Chondrocyte (in vitro differentiated cells): Measurements from ENCODE around the gene CALHM3. TPM values are rescaled to one million over a fixed set of nuclear protein-coding genes. Genes with fewer than 3 reads are reported as not detected.
A peak's percentile ranks its signal among the peaks of the same experiment; 100 is the strongest.

Source experiments
- DNase-seq: peaks from one replicate; pipeline ENCODE4 v3.0.0; 2021; ENCODE audit warnings: mixed read lengths, low spot score
- H3K27ac Mint-ChIP-seq: one replicate; pipeline ENCODE4 v1.8.0; 2021; ENCODE audit warnings: mild to moderate bottlenecking, moderate library complexity, mixed read lengths; ENCODE audit not compliant: unreplicated experiment
- H3K27me3 Mint-ChIP-seq: 2 replicates; pipeline ENCODE4 v1.8.0; 2021; ENCODE audit warnings: low read depth, mixed read lengths
- H3K36me3 Mint-ChIP-seq: 2 replicates; pipeline ENCODE4 v1.8.0; 2021; ENCODE audit warnings: low read depth, mixed read lengths
- H3K4me1 Mint-ChIP-seq: 2 replicates; pipeline ENCODE4 v1.8.0; 2021; ENCODE audit warnings: low read depth, mild to moderate bottlenecking, mixed read lengths
- H3K4me3 Mint-ChIP-seq: one replicate; pipeline ENCODE4 v1.8.0; 2021; ENCODE audit warnings: mild to moderate bottlenecking, moderate library complexity, mixed read lengths; ENCODE audit not compliant: unreplicated experiment
- H3K9me3 Mint-ChIP-seq: 2 replicates; pipeline ENCODE4 v1.8.0; 2021; ENCODE audit warnings: low read depth, mixed read lengths
- CTCF ChIP-seq: fragments of 200-600 bp; sonication (generic); IDR thresholded peaks from 2 replicates; pipeline ENCODE4 v1.5.0; 2021; ENCODE audit warnings: antibody characterized with exemption, mild to moderate bottlenecking, moderate library complexity
- total RNA-seq: library from RNA; stranded (reverse); gene quantifications from 3 replicates; pipeline ENCODE4 v1.2.1, GENCODE V29; 2021

Gene CALHM3
- total RNA-seq, 1 donor from 2014 or later = not detected

DNA sequence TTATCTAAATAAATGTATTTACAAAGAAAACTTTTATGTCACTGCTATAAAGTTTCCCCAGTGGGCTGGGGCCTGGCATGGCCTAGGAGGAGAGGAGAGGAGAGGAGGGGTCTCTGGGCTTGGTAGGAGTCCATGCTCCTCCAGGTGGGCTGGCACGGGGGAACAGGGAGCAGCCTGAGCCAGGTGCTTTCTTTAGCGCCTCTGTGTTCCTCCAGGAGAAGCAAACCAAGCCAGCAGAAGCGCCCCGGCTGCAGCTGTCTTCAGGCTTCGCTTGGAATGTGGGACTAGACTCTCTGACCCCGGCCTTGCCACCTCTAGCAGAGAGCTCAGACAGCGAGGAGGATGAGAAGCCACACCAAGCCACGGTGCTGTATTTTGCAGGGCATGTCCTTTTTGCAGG, 37.4 kb downstream of the CALHM3 start:
- no peak for TF ChIP-seq CTCF
- no peaks in the 10 kb centered on the region for H3K9me3 Mint-ChIP-seq
- no peak for DNase-seq
- H3K27ac Mint-ChIP-seq = peak overlapping the region; percentile 85
- H3K4me1 Mint-ChIP-seq = peaks cover 34% of the 10 kb centered on the region
- H3K4me3 Mint-ChIP-seq = no peak overlapping the region
- H3K36me3 Mint-ChIP-seq = peaks cover 63% of the 10 kb centered on the region
- no peaks in the 10 kb centered on the region for H3K27me3 Mint-ChIP-seq

DNA sequence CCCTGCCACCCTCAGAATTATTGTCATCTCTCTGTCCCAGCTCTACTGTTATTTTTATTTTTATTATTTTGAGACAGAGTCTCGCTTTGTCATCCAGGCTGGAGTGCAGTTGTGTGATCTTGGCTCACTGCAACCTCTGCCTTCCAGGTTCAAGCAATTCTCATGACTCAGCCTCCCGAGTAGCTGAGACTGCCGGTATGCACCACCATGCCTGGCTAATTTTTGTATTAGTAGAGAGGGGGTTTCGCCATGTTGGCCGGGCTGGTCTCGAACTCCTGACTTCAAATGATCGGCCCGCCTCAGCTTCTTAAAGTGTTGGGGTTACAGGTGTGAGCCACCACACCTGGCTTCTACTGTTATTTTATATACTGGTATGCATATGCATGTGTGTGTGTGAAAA, 37.8 kb downstream of the CALHM3 start:
- Mint-ChIP-seq H3K4me3 (no peak overlapping the region), H3K27ac (peak overlapping the region; percentile 41), H3K36me3 (peaks cover 65% of the 10 kb centered on the region), H3K9me3 (no peaks in the 10 kb centered on the region), H3K4me1 (peaks cover 31% of the 10 kb centered on the region), H3K27me3 (no peaks in the 10 kb centered on the region)
- no peak for TF ChIP-seq CTCF
- no peak for DNase-seq

DNA sequence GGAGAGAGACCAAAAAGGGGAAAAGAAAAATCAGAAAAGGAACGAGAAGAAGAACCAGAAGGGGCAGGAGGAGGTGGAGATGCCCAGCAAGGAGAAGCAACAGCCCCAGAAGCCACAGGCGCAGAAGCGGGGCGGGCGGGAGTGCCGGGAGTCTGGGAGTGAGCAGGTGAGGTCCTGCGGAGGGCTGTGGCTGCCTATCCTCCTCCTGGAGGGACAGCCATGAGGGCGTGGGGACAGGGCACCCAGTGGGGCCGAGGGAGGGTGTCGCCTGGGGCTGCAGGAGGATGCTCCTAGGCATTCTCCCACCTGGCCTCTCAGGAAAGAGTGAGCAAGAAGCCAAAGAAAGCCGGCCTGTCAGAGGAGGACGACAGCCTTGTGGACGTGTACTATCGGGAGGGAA, 38.6 kb downstream of the CALHM3 start:
- Mint-ChIP-seq H3K9me3 (no peaks in the 10 kb centered on the region), H3K27ac (peak overlapping the region; percentile 33), H3K4me3 (no peak overlapping the region), H3K4me1 (peaks cover 23% of the 10 kb centered on the region), H3K27me3 (no peaks in the 10 kb centered on the region), H3K36me3 (peaks cover 59% of the 10 kb centered on the region)
- no peak for TF ChIP-seq CTCF
- no peak for DNase-seq

DNA sequence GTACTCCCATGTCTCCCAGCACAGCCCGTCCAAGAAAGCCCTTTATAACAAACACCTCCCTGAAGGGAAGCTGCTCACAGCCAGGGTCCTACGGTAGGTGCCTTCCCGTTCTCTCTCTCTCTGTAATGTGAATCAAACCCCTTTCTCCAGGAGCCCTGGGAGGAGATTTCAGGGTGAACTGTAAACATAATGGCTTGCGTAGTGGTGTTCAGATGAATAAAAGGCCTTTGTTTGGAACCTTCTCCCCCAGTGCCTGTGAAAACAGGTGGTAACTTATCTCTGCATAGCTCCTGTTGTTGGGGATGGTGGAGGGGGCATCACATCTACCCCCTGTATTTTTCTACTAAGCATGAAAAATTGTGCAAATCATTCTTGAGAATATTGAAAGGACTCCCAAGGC, 39.3 kb downstream of the CALHM3 start:
- TF ChIP-seq CTCF = no peak
- H3K36me3 Mint-ChIP-seq = peaks cover 55% of the 10 kb centered on the region
- H3K9me3 Mint-ChIP-seq = no peaks in the 10 kb centered on the region
- H3K27ac Mint-ChIP-seq = no peak overlapping the region
- no peak for DNase-seq
- H3K4me3 Mint-ChIP-seq = no peak overlapping the region
- H3K4me1 Mint-ChIP-seq = peaks cover 20% of the 10 kb centered on the region
- no peaks in the 10 kb centered on the region for H3K27me3 Mint-ChIP-seq

- no peak overlapping the region for H3K4me3 Mint-ChIP-seq
- no peaks in the 10 kb centered on the region for H3K9me3 Mint-ChIP-seq
- no peak for DNase-seq
- H3K27me3 Mint-ChIP-seq = no peaks in the 10 kb centered on the region
- H3K4me1 Mint-ChIP-seq = peaks cover 7% of the 10 kb centered on the region
- no peak overlapping the region for H3K27ac Mint-ChIP-seq
- TF ChIP-seq CTCF = no peak
- peaks cover 27% of the 10 kb centered on the region for H3K36me3 Mint-ChIP-seq
These were observed 45.2 kb downstream of the CALHM3 start for GRCh38 chr10:103433858-103434257.
